ENCODE results near the gene ENG.
A peak's percentile ranks its signal among the peaks of the same experiment; 100 is the strongest.

Gene ENG

GRCh38 chr9:127812011-127812410, 42.4 kb downstream of the ENG start:
- DNase-seq, result no peak

- DNase-seq, result no peak
Measured at GRCh38 chr9:127810378-127811187, 43.9 kb downstream of the ENG start.

DNA sequence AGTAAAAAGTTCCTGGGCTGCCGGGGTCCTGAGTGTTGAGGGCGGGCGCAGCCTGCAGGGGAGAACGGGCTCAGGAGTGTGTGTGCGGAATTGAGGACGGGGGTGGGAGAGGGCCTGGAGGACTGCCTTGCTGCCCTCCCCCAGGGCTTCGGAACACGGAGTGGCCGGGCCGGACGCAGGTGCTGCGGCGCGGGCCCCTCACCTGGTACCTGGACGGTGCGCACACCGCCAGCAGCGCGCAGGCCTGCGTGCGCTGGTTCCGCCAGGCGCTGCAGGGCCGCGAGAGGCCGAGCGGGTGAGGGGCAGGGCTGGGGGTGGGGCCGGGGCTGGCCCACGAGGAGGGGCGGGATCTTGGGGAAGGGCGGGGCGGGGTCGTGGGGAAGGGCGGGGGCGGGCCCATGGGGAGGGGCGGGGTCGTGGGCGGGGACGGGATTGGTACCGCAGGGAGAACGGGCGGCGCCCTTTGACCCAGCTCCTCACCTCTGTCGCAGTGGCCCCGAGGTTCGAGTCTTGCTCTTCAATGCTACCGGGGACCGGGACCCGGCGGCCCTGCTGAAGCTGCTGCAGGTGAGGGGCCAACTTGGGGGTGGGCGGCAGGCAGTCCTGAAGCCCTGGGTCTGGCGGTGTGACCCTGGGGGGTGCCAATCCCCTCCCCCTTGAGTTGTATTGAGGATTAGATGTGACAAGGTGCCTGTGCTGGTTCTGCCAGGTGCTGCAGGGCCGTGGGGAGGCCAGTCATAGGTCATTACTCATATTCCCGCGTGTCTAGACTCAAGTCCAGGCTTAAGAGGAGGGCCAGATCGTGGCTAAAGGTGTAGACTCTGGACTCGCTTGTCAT, 44.7 kb downstream of the ENG start:
- no peak for DNase-seq

GRCh38 chr9:127809002-127809539, 45.4 kb downstream of the ENG start:
- DNase-seq, result no peak

- DNase-seq, result no peak
Measured at GRCh38 chr9:127808347-127809001, 46.0 kb downstream of the ENG start.

DNA sequence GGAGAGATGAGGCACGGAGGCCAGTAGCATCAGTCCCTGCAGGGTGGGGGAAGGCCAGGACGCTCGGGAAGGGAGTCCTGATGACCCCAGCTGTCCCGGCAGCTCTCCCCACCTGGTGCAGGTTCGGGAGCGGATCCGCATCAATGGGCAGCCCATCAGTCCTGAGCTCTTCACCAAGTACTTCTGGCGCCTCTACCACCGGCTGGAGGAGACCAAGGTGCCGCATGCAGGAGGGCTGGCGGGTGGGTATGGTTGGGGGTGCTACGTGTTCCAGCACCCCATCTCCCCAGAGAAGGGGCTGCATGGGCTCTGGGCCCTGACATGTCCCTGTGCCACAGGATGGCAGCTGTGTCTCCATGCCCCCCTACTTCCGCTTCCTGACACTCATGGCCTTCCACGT, 47.6 kb downstream of the ENG start:
- DNase-seq, result no peak

DNA sequence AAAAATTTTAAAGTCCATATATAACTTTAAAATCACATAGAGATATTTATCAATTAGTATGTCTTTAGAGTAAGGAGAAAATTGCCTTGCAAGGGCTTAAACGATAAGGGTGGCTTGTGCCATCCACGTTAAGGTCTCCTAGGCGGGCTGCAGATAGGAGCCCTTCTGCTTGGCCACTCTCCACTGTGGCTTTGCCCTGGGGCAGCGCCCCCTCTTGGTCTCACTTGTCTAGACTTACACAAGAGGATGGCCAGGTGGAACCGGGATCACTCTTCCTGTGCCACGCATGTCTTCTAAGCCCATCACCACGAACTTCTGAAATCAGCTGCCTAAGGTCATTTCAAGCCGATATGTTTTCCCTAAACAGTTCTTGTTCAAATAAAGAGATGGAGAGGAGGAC, 48.8 kb downstream of the ENG start:
- no peak for DNase-seq

DNA sequence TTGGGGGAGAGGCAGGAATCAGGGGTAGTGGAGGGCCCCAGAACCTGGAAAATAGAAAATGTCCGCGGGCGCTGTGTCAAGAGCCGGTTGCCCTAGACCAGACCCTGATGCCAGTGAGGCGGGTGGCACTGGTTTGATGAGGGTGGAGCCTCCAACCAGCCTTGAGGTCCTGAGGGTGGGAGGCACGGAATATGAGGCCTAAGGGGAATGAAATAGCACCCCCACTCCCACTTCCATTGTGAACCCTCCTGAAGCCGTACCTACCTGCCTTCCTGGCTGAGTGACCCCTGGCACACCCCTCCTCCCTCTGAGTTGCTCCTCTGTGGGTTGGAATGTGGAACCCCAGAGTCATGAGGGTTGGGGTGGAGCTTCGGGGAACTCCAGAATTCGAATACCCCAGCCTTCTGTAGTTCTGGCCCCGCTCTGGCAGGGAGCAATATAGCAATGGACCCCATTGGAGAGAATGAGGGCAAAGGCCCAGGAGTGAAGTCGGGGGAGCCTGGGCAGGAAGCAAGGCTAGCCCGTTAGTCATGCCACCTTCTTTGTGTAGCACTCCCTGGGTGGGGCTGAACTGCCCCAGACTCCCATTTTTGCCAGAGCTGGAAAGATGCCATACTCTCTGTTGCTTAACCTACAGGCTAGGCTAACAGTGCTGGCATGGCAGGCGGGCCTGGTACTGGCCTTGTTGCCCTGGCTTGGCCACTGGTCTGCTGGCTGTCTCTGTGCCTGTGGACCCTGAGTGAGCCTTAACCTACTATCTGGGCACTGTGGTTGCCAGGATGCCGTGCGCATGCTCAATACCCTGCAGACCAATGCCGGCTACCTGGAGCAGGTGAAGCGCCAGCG, 50.7 kb downstream of the ENG start:
- DNase-seq, result peak in 1 of 2 experiments; percentile 10

DNA sequence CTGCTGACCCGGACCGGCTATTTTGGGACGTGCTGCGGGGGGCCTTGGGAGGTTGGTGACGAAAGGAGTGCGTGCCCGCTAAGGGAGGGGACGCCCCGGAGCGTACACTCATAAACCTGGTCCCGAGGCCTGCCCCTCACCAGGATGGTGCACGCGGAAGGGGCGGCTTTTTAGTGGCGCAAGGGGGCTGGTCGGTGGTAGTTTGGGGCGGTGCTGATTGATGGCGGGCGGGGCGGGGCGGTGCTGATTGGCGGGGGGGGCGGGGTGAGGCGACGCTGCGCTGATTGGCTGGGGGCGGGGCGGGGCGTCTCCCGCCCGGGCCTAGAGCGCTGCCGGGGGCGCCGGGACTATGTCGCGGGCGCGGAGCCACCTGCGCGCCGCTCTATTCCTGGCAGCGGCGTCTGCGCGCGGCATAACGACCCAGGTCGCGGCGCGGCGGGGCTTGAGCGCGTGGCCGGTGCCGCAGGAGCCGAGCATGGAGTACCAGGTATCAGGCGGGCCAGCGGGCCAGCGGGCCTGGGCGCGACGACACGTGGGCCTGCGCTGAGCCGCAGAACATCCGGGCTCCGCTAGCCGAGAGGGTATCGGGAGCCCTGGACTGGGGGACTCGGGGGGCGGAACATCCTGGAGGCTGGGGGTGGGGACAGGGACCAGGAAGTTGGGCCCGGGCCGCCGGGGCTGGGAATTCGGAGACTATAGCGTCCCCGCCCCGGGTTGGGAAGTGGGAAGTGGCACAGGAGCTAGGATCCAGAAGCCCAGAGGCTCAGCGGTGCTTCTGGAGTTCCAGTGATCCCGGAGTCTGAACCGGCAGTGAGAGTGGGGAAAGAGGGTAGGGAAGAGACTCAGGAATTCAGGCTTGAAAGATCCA, 51.6 kb downstream of the ENG start, which contains the start of gene FPGS:
FPGS (plus strand) TSS at position 307 of the 868 bp plus-strand sequence; CDS start at position 350, 43 bp downstream.
- peak; percentile 70 to 85 for DNase-seq

DNA sequence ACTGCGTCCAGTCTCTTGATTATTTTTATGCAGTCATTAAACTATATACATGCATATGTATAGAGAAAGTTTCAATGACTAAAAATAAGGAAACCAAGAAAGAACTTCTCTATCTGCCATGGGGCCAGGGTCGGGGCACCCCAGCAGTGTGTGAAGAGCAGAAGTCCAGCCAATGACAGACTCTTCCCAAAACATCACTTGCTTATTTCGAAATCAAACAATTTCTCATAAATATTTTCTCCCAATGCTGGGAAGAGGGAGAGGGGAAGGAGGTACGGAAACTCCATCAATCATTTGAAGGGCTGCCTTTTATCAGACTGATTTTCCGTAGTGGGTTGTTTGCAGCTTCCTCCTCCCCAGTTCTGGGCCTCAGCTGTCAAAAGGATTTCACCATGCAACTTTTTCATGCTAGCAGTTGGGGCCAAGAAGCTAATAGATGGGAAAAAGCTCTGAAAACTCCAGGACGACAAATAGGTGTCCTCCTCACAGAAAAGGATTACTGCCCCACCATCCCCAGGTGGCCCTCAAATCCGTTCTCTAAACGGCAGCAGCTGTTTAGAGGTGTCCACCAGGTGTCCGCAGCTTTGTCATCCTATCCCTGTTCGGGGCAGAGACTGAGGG, 52.4 kb downstream of the ENG start:
- DNase-seq, result no peak

DNA sequence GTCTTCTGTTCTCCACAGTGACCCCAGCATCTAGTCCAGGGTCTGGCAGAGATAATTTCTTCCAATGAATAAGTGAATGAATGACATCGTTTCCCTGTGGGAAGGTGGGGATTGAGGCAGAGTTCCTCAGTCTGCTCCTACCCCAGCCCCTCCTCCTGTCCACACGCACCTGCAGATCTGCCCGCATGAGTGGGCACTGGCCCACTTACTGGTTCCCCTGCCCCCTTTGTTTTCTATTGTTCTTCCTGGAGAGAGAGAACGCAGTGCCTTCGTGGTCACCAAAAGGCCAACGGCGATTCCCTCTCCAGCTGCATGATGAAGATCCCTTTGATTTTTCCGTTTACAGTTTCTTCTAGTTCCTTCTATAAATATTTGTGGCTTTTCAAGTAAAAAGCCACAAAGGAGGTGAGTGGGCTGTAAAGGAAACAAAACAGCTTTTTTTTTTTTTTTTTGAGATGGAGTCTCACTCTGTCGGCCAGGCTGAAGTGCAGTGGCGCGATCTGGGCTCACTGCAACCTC, 57.5 kb downstream of the ENG start:
- no peak for DNase-seq

DNA sequence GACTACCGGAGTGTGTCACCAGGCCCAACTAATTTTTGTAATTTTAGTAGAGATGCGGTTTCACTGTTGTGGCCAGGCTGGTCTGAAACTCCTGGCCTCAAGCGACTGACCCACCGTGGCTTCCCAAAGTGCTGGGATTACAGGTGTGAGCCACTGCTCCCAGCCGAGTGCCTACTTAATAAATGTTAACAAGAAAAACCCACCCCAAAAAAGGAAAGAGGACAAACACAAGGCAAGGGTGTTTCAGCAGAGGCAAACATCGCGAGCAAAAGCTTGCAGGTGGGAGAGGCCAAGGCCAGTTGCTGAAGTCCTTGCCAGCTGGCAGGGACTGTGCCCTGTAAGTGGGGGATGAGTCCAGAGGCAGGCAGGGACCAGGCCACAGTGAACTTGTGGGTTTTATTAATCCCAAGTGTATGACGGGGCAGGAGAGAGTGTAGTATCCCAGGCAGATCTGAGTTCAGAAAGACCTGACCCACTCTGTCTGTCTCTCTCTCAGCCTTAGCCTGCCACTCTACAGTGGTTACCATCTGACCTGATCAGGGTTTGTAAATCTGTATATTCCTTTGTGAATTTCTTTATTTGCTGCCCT, 58.1 kb downstream of the ENG start:
- no peak for DNase-seq

- DNase-seq, result no peak
Measured at GRCh38 chr9:127794001-127794791, 60.3 kb downstream of the ENG start.

DNA sequence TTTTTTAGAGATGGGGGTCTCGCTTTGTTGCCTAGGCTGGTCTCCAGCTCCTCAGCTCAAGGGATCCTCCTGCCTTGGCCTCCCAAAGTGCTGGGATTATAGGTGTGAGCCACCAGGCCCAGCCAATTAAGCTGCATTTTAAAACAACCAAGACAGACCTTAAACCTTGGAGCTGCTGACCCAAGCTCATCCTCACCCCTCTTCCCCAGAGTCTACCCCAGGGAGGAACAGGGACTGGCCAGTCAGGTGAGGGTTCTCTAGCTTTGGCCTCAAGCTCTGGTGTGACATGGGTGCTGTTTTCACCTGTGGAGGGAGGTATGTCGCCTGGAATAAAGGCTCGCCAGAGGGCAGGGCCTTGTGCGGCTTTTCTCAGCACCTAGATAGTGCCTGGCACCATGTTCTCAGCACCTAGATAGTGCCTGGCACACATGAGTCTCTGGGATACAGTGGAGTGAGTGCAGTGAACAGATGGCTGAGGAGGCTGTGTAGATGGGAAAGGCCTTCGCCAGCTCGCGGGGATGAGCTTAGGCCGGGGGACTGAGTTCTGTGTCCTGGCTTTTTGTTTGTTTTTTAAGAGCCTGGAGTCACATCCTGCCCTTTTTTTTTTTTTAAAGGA, 61.3 kb downstream of the ENG start:
- DNase-seq, result peak in 1 of 2 experiments; percentile 49

- no peak for DNase-seq
Measured at GRCh38 chr9:127792417-127793031, 61.9 kb downstream of the ENG start.

DNA sequence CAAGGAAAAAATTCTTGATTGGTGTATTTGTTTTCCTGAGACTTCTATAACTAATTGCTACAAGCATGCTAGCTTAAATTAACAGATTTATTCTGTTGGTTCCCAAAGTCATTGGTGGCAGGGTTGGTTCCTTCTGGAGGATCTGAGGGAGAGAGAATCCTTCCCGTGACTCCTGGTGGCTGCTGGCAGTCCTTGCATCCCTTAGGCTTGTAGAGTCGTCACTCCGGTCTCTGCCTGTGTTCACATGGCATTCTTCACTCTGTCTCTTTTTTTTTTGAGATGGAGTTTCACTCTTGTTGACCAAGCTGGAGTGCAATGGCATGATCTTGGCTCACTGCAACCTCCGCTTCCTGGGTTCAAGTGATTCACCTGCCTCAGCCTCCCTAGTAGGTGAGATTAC, 63.4 kb downstream of the ENG start:
- no peak for DNase-seq

GRCh38 chr9:127790094-127790855, 64.2 kb downstream of the ENG start:
- DNase-seq, result no peak

All from NCI-H446 (cell line).